Measurements from ENCODE around the gene EFNB2. TPM values are rescaled to one million over a fixed set of nuclear protein-coding genes. Genes with fewer than 3 reads are reported as not detected.

EFNB2 gene
- total and polyA plus RNA-seq, 2 of the 8 experiments (the other 6 are each of a cell fraction or from before 2014, with no cell fraction given) = 8.2 to 12.0 TPM

- TF ChIP-seq E2F6 (IDR thresholded peaks at IDR 0.05) (no peak), JUN (IDR thresholded peaks at IDR 0.05; ENCODE audit: low read depth, low read length) (no peak)
Measured at GRCh38 chr13:106540613-106541012, 5.2 kb upstream of the EFNB2 start (continued).

All from H1 (cell line).